Mesothelial cell of epicardium (in vitro differentiated cells): ENCODE results near the gene USO1. TPM values are rescaled to one million over a fixed set of nuclear protein-coding genes. Genes with fewer than 3 reads are reported as not detected.
"Not testable (repeated sequence)": the region's sequence is repeated elsewhere in the genome, so short reads cannot be mapped to it uniquely, and the experiment has no call there.

Source experiments
- DNase-seq, 2 experiments: peaks; one replicate each; pipeline ENCODE4 v3.0.0; 2021; ENCODE audit warnings: low spot score in 2 of 2; ENCODE audit not compliant: unreplicated experiment in 2 of 2
- H3K27ac Mint-ChIP-seq: 2 replicates; pipeline ENCODE4 v1.8.0; 2021; ENCODE audit warnings: mixed read lengths
- H3K27me3 Mint-ChIP-seq: 2 replicates; pipeline ENCODE4 v1.8.0; 2021; ENCODE audit warnings: low read depth, mixed read lengths
- H3K36me3 Mint-ChIP-seq: 2 replicates; pipeline ENCODE4 v1.8.0; 2021; ENCODE audit warnings: mixed read lengths
- H3K4me1 Mint-ChIP-seq: 2 replicates; pipeline ENCODE4 v1.8.0; 2021; ENCODE audit warnings: mixed read lengths
- H3K4me3 Mint-ChIP-seq: 2 replicates; pipeline ENCODE4 v1.8.0; 2021; ENCODE audit warnings: mild to moderate bottlenecking, moderate library complexity, mixed read lengths
- H3K9me3 Mint-ChIP-seq: 2 replicates; pipeline ENCODE4 v1.8.0; 2021; ENCODE audit warnings: mixed read lengths
- total RNA-seq: library from RNA; stranded (reverse); gene quantifications from 3 replicates; pipeline ENCODE4 v1.2.1, GENCODE V29; 2021
- TF ChIP-seq, protein P1 (sequence below): fragments of 200-600 bp; sonication (generic); IDR thresholded peaks from one replicate; pipeline ENCODE4 v1.5.0; 2021; ENCODE audit warnings: antibody characterized with exemption; ENCODE audit not compliant: unreplicated experiment

The USO1 gene
- total RNA-seq, 1 donor from 2014 or later, result 53.3 TPM

- H3K36me3 Mint-ChIP-seq, result peaks cover 27% of the 10 kb centered on the region
- H3K9me3 Mint-ChIP-seq, result no peaks in the 10 kb centered on the region
- no peak for DNase-seq
- TF ChIP-seq, protein P1, sequence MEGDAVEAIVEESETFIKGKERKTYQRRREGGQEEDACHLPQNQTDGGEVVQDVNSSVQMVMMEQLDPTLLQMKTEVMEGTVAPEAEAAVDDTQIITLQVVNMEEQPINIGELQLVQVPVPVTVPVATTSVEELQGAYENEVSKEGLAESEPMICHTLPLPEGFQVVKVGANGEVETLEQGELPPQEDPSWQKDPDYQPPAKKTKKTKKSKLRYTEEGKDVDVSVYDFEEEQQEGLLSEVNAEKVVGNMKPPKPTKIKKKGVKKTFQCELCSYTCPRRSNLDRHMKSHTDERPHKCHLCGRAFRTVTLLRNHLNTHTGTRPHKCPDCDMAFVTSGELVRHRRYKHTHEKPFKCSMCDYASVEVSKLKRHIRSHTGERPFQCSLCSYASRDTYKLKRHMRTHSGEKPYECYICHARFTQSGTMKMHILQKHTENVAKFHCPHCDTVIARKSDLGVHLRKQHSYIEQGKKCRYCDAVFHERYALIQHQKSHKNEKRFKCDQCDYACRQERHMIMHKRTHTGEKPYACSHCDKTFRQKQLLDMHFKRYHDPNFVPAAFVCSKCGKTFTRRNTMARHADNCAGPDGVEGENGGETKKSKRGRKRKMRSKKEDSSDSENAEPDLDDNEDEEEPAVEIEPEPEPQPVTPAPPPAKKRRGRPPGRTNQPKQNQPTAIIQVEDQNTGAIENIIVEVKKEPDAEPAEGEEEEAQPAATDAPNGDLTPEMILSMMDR, result no peak
- no peak overlapping the region for H3K27ac Mint-ChIP-seq
- no peaks in the 10 kb centered on the region for H3K27me3 Mint-ChIP-seq
- no peaks in the 10 kb centered on the region for H3K4me1 Mint-ChIP-seq
- no peak overlapping the region for H3K4me3 Mint-ChIP-seq
Observed at GRCh38 chr4:75790024-75790423, 65.6 kb downstream of the USO1 start.

GRCh38 chr4:75800972-75801371 lies 76.6 kb downstream of the USO1 start:
- no peak for DNase-seq
- Mint-ChIP-seq H3K36me3 (peaks cover 24% of the 10 kb centered on the region), H3K27me3 (no peaks in the 10 kb centered on the region), H3K4me1 (no peaks in the 10 kb centered on the region), H3K9me3 (no peaks in the 10 kb centered on the region), H3K4me3 (no peak overlapping the region), H3K27ac (no peak overlapping the region)
- TF ChIP-seq, protein P1, result no peak

DNA sequence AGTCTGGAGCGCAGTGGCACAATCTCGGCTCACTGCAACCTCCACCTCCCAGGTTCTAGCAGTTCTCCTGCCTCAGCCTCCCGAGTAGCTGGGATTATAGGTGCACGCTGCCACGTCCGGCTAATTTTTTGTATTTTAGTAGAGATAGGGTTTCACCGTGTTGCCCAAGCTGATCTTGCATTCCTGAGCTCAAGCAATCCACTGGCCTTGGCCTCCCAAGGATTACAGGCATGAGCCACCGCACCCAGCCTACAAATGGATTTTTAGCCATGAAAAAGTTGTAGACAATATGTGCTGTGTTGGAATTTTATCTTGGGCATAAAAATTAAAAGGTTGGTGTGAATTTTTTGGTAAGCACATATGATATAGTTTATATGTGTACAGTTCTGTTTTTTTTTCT lies 81.7 kb downstream of the USO1 start:
- H3K4me1 Mint-ChIP-seq, H3K4me3 Mint-ChIP-seq, DNase-seq, H3K27me3 Mint-ChIP-seq, H3K9me3 Mint-ChIP-seq, H3K27ac Mint-ChIP-seq: not testable (repeated sequence)
- peaks cover 31% of the 10 kb centered on the region for H3K36me3 Mint-ChIP-seq

DNA sequence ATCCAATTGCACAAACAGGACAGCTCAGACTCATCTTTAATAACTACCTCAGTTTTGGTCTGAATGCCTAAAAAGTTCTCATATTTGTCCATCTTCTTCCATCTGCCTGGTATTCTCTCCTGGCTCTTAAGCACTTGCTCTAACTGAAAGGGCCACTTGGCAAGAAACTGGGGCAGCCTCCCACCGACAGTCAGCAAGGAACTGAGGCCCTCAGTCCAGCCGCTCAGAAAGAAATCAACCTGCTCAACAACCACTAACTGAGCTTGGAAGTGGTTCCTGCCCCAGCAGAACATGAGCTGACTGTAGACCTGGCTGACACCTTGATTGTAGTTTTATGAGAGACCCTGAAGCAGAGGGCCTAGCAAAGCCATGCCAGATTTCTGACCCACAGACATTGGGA lies 93.5 kb downstream of the USO1 start:
- no peaks in the 10 kb centered on the region for H3K4me1 Mint-ChIP-seq

DNA sequence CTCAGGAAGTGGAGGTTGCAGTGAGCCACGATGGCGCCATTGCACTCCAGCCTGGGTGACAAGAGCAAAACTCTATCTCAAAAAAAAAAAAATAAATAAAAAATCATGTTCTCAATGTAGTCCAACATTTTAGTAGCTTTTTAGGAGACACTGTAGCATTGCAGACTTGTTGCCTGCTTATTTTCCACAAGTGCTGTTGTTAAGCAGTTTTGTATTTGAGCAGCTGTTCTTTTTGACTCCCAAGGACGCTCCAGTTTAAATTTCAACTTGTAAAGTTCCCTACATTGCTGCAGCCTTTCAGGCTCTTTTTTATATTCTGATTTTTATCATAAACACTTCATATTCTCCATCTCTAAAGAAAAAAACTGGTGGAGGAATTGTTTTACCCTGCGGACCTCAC lies 94.7 kb downstream of the USO1 start:
- H3K27ac Mint-ChIP-seq, result no peak overlapping the region
- H3K9me3 Mint-ChIP-seq, result peaks cover 3% of the 10 kb centered on the region
- H3K4me3 Mint-ChIP-seq, result no peak overlapping the region
- TF ChIP-seq, protein P1, result no peak
- peaks cover 20% of the 10 kb centered on the region for H3K36me3 Mint-ChIP-seq
- H3K27me3 Mint-ChIP-seq, result no peaks in the 10 kb centered on the region
- no peak for DNase-seq
- H3K4me1 Mint-ChIP-seq, result no peaks in the 10 kb centered on the region

More for the DNA sequence above, 93.5 kb downstream of the USO1 start:
- Mint-ChIP-seq H3K27me3 (no peaks in the 10 kb centered on the region), H3K4me3 (no peak overlapping the region), H3K27ac (no peak overlapping the region), H3K9me3 (peaks cover 3% of the 10 kb centered on the region), H3K36me3 (peaks cover 25% of the 10 kb centered on the region)
- TF ChIP-seq, protein P1, result no peak
- no peak for DNase-seq

GRCh38 chr4:75820197-75820596 lies 95.8 kb downstream of the USO1 start:
- Mint-ChIP-seq H3K27me3 (no peaks in the 10 kb centered on the region), H3K4me1 (no peaks in the 10 kb centered on the region), H3K9me3 (peaks cover 2% of the 10 kb centered on the region), H3K4me3 (no peak overlapping the region), H3K36me3 (peaks cover 10% of the 10 kb centered on the region), H3K27ac (no peak overlapping the region)
- DNase-seq, result no peak
- TF ChIP-seq, protein P1, result no peak
